IMR-90 (cell line): ENCODE results near the gene BRPF3. TPM values are rescaled to one million over a fixed set of nuclear protein-coding genes. Genes with fewer than 3 reads are reported as not detected.

ENCODE experiments used
- ATAC-seq: fragments of 200-7000 bp; cut with Tn5 transposase; 2 replicates; pipeline ENCODE4 v1.9.1; 2020; ENCODE audit warnings: low read depth, mild to moderate bottlenecking, moderate library complexity
- BruUV-seq: library from RNA; stranded (reverse); fragments of 400-500 nt; replicated peaks from 2 replicates; lab custom pipeline; 2021; lab: Mats Ljungman, UMichigan
- CTCF ChIA-PET: fragments of 300-600 bp; formaldehyde crosslinking; extraction: SDS; loops from one replicate; lab custom pipeline; 2021; ENCODE audit warnings: antibody characterized with exemption; lab: Yijun Ruan, JAX
- POLR2A ChIA-PET: fragments of 300-600 bp; sonication (Branson Sonifier 250); formaldehyde crosslinking; loops from one replicate; lab custom pipeline; 2022; ENCODE audit warnings: antibody characterized with exemption; ENCODE audit not compliant: unreplicated experiment; lab: Charles Lee
- DNase-seq: peaks from one replicate; pipeline ENCODE4 v3.0.0; 2013
- H2AFZ ChIP-seq: replicated peaks from 2 replicates; pipeline ENCODE3; 2013; ENCODE audit warnings: low read length, mild to moderate bottlenecking; ENCODE audit not compliant: poor library complexity
- H2AK5ac ChIP-seq: 2 replicates; pipeline ENCODE4 v1.6.1; 2013; ENCODE audit warnings: low read depth, low read length, inconsistent platforms
- H2AK9ac ChIP-seq: replicated peaks from 2 replicates; pipeline ENCODE3; 2013; ENCODE audit warnings: mild to moderate bottlenecking, low read depth, low read length, moderate library complexity; ENCODE audit not compliant: poor library complexity
- H2BK120ac ChIP-seq: 2 replicates; pipeline ENCODE4 v1.6.1; 2013; ENCODE audit warnings: low read depth, low read length, inconsistent platforms
- H2BK15ac ChIP-seq: 3 replicates; pipeline ENCODE4 v1.6.1; 2013; ENCODE audit warnings: low read depth, low read length, inconsistent platforms
- H2BK20ac ChIP-seq: 2 replicates; pipeline ENCODE4 v1.6.1; 2013; ENCODE audit warnings: low read depth, mild to moderate bottlenecking, inconsistent platforms, low read length, moderate library complexity
- H2BK5ac ChIP-seq: 2 replicates; pipeline ENCODE4 v1.6.1; 2013; ENCODE audit warnings: mild to moderate bottlenecking, low read depth, low read length, inconsistent platforms; ENCODE audit not compliant: poor library complexity, severe bottlenecking
- H3K14ac ChIP-seq: replicated peaks from 2 replicates; pipeline ENCODE4 v1.6.1; 2013; ENCODE audit warnings: low read depth, low read length, inconsistent platforms
- H3K18ac ChIP-seq: 2 replicates; pipeline ENCODE4 v1.6.1; 2013; ENCODE audit warnings: low read depth, low read length, control low read depth
- H3K23ac ChIP-seq: 2 replicates; pipeline ENCODE4 v1.6.1; 2013; ENCODE audit warnings: low read depth, low read length, inconsistent platforms
- H3K27ac ChIP-seq: 2 replicates; pipeline ENCODE4 v1.5.1; 2013; ENCODE audit warnings: mild to moderate bottlenecking, control low read depth, low read length; ENCODE audit not compliant: insufficient read depth
- H3K27me3 ChIP-seq: 2 replicates; pipeline ENCODE4 v1.6.1; 2013; ENCODE audit warnings: low read length; ENCODE audit not compliant: control insufficient read depth, insufficient read depth
- H3K36me3 ChIP-seq: 2 replicates; pipeline ENCODE4 v1.6.1; 2013; ENCODE audit warnings: low read length, mixed read lengths; ENCODE audit not compliant: control insufficient read depth, insufficient read depth
- H3K4ac ChIP-seq: 2 replicates; pipeline ENCODE4 v1.6.1; 2013; ENCODE audit warnings: low read depth, low read length, inconsistent platforms
- H3K4me1 ChIP-seq: 2 replicates; pipeline ENCODE4 v1.6.1; 2013; ENCODE audit warnings: low read length, mixed read lengths; ENCODE audit not compliant: control insufficient read depth, insufficient read depth
- H3K4me2 ChIP-seq: 2 replicates; pipeline ENCODE4 v1.6.1; 2013; ENCODE audit warnings: low read depth, mild to moderate bottlenecking, control low read depth, low read length, moderate library complexity
- H3K4me3 ChIP-seq: 2 replicates; pipeline ENCODE4 v1.5.1; 2013; ENCODE audit warnings: low read depth, mild to moderate bottlenecking, control low read depth, low read length, moderate library complexity; ENCODE audit not compliant: insufficient read depth
- H3K56ac ChIP-seq: 2 replicates; pipeline ENCODE4 v1.6.1; 2013; ENCODE audit warnings: low read length, inconsistent platforms; ENCODE audit not compliant: insufficient read depth; ENCODE audit errors: extremely low read depth
- H3K79me1 ChIP-seq, 2 experiments: 2 replicates each; pipeline ENCODE4 v1.6.1; 2013; ENCODE audit warnings: low read length in 2 of 2, inconsistent platforms in 1 of 2, low read depth in 1 of 2
- H3K9ac ChIP-seq: 2 replicates; pipeline ENCODE4 v1.6.1; 2013; ENCODE audit warnings: low read depth, low read length, control low read depth
- H3K9me1 ChIP-seq: 2 replicates; pipeline ENCODE4 v1.6.1; 2013; ENCODE audit warnings: low read length, inconsistent platforms; ENCODE audit not compliant: insufficient read depth
- H3K9me3 ChIP-seq: 2 replicates; pipeline ENCODE4 v1.6.1; 2013; ENCODE audit warnings: low read length; ENCODE audit not compliant: control insufficient read depth, insufficient read depth
- H4K20me1 ChIP-seq: 2 replicates; pipeline ENCODE4 v1.6.1; 2013; ENCODE audit warnings: low read length, inconsistent platforms; ENCODE audit not compliant: insufficient read depth
- H4K5ac ChIP-seq: 2 replicates; pipeline ENCODE4 v1.6.1; 2013; ENCODE audit warnings: mild to moderate bottlenecking, low read depth, low read length, control low read depth
- H4K8ac ChIP-seq, 2 experiments: 2 replicates each; pipeline ENCODE4 v1.6.1; 2013; ENCODE audit warnings: low read depth in 2 of 2, low read length in 2 of 2, control low read depth in 1 of 2, inconsistent platforms in 1 of 2
- H4K91ac ChIP-seq: 2 replicates; pipeline ENCODE4 v1.6.1; 2013; ENCODE audit warnings: low read depth, low read length, inconsistent platforms; ENCODE audit not compliant: insufficient read depth
- BHLHE40 ChIP-seq: fragments of 150-350 bp; IDR thresholded peaks from 2 replicates; pipeline ENCODE4 v1.6.1; 2016; ENCODE audit warnings: mild to moderate bottlenecking, low read depth, low read length
- CEBPB ChIP-seq: IDR thresholded peaks from 2 replicates; pipeline ENCODE4 v1.6.1; 2012; ENCODE audit warnings: low read depth, low read length, improper control_type of control experiment
- CHD1 ChIP-seq: IDR thresholded peaks from 2 replicates; pipeline ENCODE4 v1.6.1; 2012; ENCODE audit warnings: low read depth, low read length, improper control_type of control experiment
- CTCF ChIP-seq: conservative IDR thresholded peaks from 2 replicates; pipeline ENCODE4 v1.5.1; 2012; ENCODE audit warnings: mild to moderate bottlenecking, low read depth, low read length, improper control_type of control experiment
- ELK1 ChIP-seq: fragments of 150-350 bp; IDR thresholded peaks from 2 replicates; pipeline ENCODE4 v1.6.1; 2016; ENCODE audit warnings: low read depth, mild to moderate bottlenecking, low read length, moderate library complexity, borderline replicate concordance
- FOS ChIP-seq: fragments of 150-350 bp; IDR thresholded peaks from 2 replicates; pipeline ENCODE4 v1.6.1; 2016; ENCODE audit warnings: low read depth, low read length
- MAFK ChIP-seq: IDR thresholded peaks from 2 replicates; pipeline ENCODE4 v1.6.1; 2012; ENCODE audit warnings: low read depth, low read length, improper control_type of control experiment
- MAZ ChIP-seq: IDR thresholded peaks from 2 replicates; pipeline ENCODE4 v1.6.1; 2012; ENCODE audit warnings: low read depth, mild to moderate bottlenecking, low read length, improper control_type of control experiment, moderate library complexity, borderline replicate concordance
- MXI1 ChIP-seq: IDR thresholded peaks from 2 replicates; pipeline ENCODE4 v1.6.1; 2012; ENCODE audit warnings: low read depth, mild to moderate bottlenecking, low read length, moderate library complexity, borderline replicate concordance
- NFE2L2 ChIP-seq: fragments of 150-350 bp; IDR thresholded peaks from 2 replicates; pipeline ENCODE4 v1.6.1; 2016; ENCODE audit warnings: low read depth, mild to moderate bottlenecking, low read length
- POLR2A ChIP-seq: IDR thresholded peaks from 2 replicates; pipeline ENCODE4 v1.6.1; 2012; ENCODE audit warnings: mild to moderate bottlenecking, low read depth, low read length
- RAD21 ChIP-seq: IDR thresholded peaks from 2 replicates; pipeline ENCODE4 v1.6.1; 2012; ENCODE audit warnings: low read length, improper control_type of control experiment
- RCOR1 ChIP-seq: IDR thresholded peaks from 2 replicates; pipeline ENCODE4 v1.6.1; 2012; ENCODE audit warnings: mild to moderate bottlenecking, low read length, improper control_type of control experiment; ENCODE audit not compliant: insufficient replicate concordance
- RFX5 ChIP-seq: IDR thresholded peaks from 2 replicates; pipeline ENCODE4 v1.8.0; 2012; ENCODE audit warnings: low read depth, mild to moderate bottlenecking, low read length, moderate library complexity
- SMC3 ChIP-seq: fragments of 150-350 bp; IDR thresholded peaks from 2 replicates; pipeline ENCODE4 v1.6.1; 2016; ENCODE audit warnings: low read depth, mild to moderate bottlenecking, antibody characterized with exemption, low read length, moderate library complexity
- whole genome bisulfite sequencing, 2 experiments: methylation state at CpG; one replicate each; pipeline versions ENCODE4 v1.1.5 to v1.1.7; 2013; ENCODE audit warnings: missing lambda C conversion rate in 2 of 2; ENCODE audit not compliant: insufficient read length in 1 of 2; ENCODE audit errors: extremely low coverage in 2 of 2; 5-methylcytosine and 5-hydroxymethylcytosine counted together
- dilution Hi-C: fragments of 300-500 bp; cut with HindIII; formaldehyde crosslinking; loops from one replicate; pipeline ENCODE4 v1.14.3; 2018; ENCODE audit warnings: low sequenced_read_pairs; ENCODE audit not compliant: unreplicated experiment
- in situ Hi-C: fragments of 300-500 bp; cut with MboI; formaldehyde crosslinking; loops from 3 replicates; pipeline ENCODE4 v1.14.3; 2019; ENCODE audit warnings: low sequenced_read_pairs, inconsistent platforms, mixed read lengths
- intact Hi-C: fragments of 100-400 bp; cut with micrococcal nuclease; formaldehyde crosslinking; loops from 2 replicates; pipeline ENCODE4 v1.10.0; 2022
- polyA plus RNA-seq, 3 experiments: library from polyadenylated mRNA; depleted of rRNA; stranded (reverse); fragments of >200 nt; gene quantifications; 2 replicates each; pipeline ENCODE4 v1.2.3, GENCODE V29; 2012; ENCODE audit warnings: low replicate concordance in 1 of 3
- total RNA-seq: library from RNA; depleted of rRNA; stranded (reverse); fragments of >200 nt; gene quantifications from 2 replicates; pipeline ENCODE4 v1.2.3, GENCODE V29; 2012
- TF ChIP-seq, protein P1 (sequence below): fragments of 150-350 bp; IDR thresholded peaks from 2 replicates; pipeline ENCODE4 v1.6.1; 2017; ENCODE audit warnings: mild to moderate bottlenecking, antibody characterized with exemption, low read length, low read depth

Gene BRPF3
- total and polyA plus RNA-seq, 2 of the 4 experiments (the other 2 are of a cell fraction), result 10.2 to 17.2 TPM

- no peak overlapping the region for H3K23ac ChIP-seq
- in situ Hi-C loops (no loop called here), dilution Hi-C loops (no loop called here), intact Hi-C loops (no loop called here)
- H2BK20ac ChIP-seq, result no peak overlapping the region
- peaks cover 11% of the 10 kb centered on the region; the same call in 1 of the 2 replicates for H4K20me1 ChIP-seq
- peaks cover 43% of the 10 kb centered on the region for H3K36me3 ChIP-seq
- no peak overlapping the region for H2AFZ ChIP-seq
- no peak overlapping the region for H4K8ac ChIP-seq
- H3K27me3 ChIP-seq, result no peaks in the 10 kb centered on the region
- ChIA-PET CTCF (no interaction called here), POLR2A (no interaction called here)
- H2BK120ac ChIP-seq, result no peak overlapping the region
- H4K5ac ChIP-seq, result no peak overlapping the region
- ATAC-seq (no peak), DNase-seq (no peak)
- H2BK5ac ChIP-seq, result no peak overlapping the region
- no peak overlapping the region for H3K9ac ChIP-seq
- H3K14ac ChIP-seq, result no peak overlapping the region
- no CpG with 5 or more reads among the region's 4 CpGs for WGBS, 2 experiments
- no peak overlapping the region for H2AK5ac ChIP-seq
- no peak overlapping the region for H3K18ac ChIP-seq
- no peak overlapping the region for H3K56ac ChIP-seq
- no peak overlapping the region for H3K4me3 ChIP-seq
- peaks cover 5 to 31% of the 10 kb centered on the region in 2 experiments for H3K79me1 ChIP-seq
- H2AK9ac ChIP-seq, result no peak overlapping the region
- H3K9me3 ChIP-seq, result no peaks in the 10 kb centered on the region
- no peak overlapping the region for H3K4me2 ChIP-seq
- H3K27ac ChIP-seq, result no peak overlapping the region
- peaks cover 12% of the 10 kb centered on the region for H3K4me1 ChIP-seq
- no peak overlapping the region for H3K4ac ChIP-seq
- H4K91ac ChIP-seq, result no peak overlapping the region
- TF ChIP-seq CHD1 (no peak), RFX5 (no peak), RCOR1 (no peak), RAD21 (no peak), MAFK (no peak), POLR2A (no peak), MAZ (no peak), ELK1 (no peak), FOS (no peak), CTCF (no peak), MXI1 (no peak), SMC3 (no peak), NFE2L2 (no peak), BHLHE40 (no peak), CEBPB (no peak)
- TF ChIP-seq, protein P1, sequence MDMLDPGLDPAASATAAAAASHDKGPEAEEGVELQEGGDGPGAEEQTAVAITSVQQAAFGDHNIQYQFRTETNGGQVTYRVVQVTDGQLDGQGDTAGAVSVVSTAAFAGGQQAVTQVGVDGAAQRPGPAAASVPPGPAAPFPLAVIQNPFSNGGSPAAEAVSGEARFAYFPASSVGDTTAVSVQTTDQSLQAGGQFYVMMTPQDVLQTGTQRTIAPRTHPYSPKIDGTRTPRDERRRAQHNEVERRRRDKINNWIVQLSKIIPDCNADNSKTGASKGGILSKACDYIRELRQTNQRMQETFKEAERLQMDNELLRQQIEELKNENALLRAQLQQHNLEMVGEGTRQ, result no peak
- no TSS peak for BruUV-seq
- H2BK15ac ChIP-seq, result no peak overlapping the region
- peaks cover 6% of the 10 kb centered on the region for H3K9me1 ChIP-seq
Observed at GRCh38 chr6:36222924-36223323, 26.4 kb downstream of the BRPF3 start.
